T follicular helper cell (primary cell): ENCODE data around the gene PEPD.

Experiments used
- DNase-seq: peaks from one replicate; pipeline ENCODE4 v3.0.0-alpha.2; 2020; ENCODE audit warnings: low read depth

The PEPD gene

DNA sequence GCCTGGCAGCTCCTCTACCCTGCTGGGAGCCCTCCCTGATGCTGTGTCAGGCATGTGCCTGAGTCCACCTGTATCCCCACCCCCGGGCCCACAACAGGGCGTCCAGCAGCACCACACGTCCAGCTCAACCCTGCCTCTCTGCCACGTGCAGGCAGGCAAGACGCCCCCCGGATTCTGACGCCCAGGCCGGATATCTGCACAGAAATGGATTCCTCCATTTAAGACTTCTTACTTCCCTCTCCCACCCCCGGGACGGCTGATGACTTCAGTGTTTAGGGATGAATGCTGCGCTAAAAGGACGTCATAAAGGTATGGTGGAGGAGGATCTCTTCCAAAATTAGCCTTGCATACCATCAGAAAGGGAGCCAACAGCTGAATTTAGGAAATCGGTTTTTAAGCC, 10.2 kb downstream of the PEPD start:
- no peak for DNase-seq

DNA sequence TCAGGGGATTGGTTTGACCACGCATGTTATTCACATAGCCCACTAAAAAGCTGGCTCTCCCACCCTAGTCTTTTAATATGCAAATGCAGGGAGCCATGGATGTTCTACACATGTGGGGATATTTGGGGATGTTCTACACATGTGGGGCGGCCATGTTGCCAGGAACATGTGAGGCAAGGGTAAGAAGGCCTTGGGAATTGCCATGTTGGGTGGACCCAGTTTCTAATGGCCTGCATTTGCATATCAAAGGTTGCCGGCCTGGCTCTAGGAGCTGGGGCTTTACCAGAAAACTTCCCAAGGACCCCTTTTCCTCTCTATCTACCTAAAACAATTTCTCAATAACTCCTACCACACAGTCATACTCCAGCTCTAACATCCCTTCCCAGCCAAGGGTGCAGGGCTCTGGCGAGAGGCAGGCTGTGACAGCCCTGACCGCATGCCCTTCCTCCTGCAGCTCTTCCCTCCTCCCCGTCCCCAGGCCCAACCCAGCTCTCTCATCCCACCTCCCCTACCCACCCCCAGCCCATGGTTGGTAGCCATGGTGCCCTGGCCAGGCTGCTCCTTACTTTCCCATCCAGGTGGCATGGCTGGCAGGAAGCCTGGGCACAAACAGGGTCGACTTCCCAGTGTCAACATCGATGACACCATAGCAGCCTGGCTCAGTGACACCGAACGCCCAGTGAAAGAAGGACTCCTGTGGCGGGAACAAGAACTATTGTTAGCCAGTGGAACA, 11.0 kb downstream of the PEPD start:
- no peak for DNase-seq

DNA sequence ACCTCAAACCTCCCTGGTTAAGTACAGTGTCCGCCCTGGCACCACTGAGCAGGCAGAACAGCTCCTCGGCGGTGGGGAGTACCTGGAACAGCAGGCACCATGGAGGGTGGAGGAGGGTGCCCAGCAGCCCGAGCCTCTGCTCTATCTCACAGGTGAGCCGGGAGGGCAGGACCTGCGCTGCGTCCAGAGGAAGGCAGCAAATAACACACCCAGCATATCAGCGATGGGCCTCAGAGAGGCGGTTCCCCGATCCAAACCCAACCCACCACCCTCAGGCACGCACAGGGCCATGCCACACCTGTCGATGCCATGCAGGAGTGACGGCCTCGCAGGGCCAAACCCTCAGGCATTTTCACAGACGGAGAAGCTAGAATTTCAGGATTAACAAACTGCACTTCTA, 11.8 kb downstream of the PEPD start:
- no peak for DNase-seq

DNA sequence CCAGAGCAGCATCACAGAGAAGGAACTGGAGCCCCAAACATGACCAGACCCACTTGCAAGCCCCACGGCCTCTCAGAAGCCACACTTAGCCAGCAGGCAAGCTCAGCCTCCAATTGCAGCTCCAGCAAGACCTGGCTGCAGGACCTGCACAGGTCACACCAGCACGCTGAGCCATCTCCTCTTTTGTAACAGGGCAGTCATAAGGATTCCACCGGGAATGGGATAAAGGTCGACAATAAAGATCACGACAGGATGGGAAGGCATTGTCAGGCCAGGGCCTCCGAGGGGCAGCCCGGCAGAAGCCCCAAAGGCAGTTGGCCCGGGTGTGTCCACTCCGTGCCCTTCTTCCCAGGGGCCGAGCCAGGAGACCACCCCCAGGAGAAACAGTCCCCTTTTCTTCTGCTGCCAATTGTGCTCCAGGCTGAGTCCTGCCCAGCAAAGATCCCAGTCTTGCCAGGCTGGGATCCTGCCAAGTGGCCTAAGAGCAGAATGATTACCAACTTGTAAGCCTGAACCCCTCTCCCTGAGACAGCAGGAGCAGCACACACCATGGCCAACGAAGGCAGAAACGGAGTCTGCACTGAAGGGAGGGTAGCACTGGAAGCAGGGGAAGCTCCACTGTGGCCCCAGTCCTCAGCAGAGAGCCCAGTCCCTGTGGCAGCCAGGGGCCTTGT, 12.5 kb downstream of the PEPD start:
- DNase-seq, result no peak

DNA sequence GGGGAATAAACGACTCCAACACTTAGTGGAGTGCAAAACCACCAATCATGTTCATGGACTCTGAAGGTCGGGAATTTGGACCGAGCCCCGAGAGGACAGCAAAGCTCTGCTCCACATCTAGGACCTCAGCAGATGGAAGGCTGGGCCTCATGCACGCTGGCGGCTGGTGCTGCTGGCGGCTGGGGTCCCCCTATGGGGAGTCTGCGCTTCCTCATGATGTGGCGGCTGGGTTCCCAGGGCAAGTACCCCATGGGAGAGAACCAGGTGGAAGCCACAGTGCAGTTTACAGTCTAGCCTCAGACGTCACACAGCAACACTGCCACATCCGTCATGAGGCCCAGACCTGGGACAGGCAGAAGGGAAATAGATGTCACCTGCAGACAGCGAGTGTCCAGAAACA, 13.2 kb downstream of the PEPD start:
- no peak for DNase-seq

DNA sequence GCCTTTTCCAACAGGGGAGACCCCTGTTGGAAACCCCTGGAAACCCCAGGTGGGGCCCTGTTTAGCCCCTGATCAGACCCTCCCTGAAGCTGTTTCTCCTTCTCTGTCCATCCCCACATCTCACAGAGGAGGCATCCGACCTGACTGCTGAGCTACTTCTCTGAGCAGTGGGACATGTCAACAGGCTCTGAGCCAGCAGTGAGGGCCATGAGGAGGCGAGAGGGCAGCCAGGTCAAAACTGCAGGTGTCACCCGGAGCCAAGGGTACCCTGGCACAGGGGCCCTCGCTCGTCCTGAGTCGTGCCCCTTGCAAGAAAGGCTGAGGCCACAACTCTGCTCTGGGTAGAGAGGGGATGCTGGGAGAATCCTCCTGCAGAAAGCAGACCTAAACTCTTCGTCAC, 13.6 kb downstream of the PEPD start:
- no peak for DNase-seq

DNA sequence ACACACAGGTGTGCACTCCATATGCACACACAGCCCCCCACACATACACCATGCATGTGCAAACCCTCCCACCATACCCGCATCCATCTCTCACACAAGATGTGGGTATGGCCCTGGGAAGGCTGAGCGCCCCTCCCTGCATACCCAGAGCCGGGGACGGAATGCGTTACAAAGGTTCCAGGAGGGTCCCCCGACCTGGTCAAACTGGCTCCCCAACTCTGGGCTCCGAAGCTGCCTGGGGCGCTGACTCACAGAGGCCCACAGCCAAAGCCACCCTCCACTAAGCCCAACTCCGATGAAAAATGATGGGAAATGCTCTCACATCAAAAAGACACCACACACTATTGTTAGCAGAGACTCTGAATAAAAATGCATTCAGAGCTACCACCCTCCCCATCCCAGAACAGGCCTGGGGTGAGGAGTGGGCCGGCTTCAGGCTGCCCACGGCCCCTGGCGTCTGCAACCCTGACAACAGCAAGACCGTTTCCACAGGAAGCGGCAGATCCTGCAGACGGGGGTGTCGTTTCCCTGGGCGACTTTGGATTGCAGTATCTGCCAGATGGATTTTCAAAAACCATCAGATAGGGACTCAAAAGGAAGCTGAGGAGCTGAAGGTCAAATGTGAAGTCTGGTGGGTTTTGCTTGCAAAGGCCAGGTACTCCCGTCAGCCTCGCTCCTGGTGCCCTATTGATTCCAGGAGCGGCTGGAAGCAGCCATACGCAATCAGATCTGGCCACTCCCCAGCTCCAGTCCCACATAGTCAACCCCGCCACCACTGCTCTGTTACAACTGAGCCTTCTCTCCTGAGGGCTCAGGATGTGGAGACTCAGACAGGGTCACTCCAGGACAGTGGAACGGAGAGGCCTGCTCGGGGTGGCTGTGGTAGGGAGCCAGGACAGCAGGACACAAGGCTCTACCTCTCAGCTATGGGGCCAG, 14.3 kb downstream of the PEPD start:
- DNase-seq, result no peak

DNA sequence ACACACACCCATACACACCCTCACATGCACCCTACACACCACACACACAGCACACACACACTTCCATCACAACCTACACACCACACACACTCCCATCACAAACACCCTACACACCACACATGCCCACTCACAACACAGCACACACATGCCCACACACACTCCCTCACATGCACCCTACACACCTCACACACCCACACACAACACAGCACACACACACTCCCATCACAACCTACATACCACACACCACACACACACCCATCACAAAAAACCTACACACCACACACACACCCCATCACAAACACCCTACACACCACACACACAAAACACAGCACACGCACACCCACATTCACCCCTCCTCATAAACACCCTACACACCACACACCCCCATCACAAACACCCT, 15.1 kb downstream of the PEPD start:
- no peak for DNase-seq

DNA sequence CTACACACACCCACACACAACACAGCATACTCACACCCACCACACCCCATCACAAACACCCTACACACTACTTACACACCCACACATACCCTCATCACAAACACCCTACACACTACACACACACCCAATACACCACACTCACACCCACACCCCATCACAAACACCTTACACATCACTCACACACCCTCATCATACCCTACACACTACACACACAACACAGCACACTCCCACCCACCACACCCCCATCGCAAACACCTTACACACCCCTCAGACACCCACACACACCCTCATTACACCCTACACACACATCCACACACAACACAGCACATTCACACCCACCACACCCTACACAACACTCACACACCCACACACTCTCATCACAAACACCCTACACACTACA, 15.8 kb downstream of the PEPD start:
- DNase-seq, result no peak

DNA sequence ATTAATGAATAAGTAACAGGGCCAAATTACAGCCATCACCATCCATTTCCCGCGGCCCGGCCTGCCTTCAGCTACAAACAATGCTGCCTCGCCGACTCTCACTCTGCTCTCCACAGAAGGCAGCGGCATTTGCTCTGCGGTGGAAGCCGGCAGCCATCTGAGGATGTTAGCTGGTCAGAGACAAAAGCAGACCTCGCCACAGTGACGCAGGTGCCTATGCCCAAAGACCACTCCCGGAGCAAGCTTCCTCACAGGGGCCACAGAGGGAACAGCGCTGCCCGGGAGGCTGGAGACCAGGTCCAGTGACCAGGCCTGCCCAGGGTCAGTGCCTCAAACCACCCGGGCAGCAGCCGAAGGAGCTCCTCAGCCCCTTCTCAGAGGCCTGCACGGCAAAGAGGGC, 16.4 kb downstream of the PEPD start:
- no peak for DNase-seq

DNA sequence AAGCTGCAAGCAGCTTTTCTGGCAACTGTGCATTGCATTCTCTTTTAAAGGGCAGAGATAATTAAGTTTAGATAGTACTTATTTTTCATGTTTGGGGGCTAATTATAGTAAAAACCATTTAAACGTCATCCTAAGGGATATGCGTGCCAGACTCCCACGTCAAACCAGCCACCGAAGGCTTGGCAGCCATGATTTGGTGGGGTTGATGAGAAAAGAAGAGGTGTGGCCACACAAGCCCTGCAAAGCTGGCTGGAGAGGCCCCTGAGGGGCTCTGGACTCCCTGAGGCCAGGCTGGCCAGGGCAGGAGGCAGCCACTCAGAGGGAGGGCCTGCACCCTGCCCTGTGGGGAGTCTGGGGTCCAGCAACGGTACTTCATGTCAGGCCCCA, 17.5 kb downstream of the PEPD start:
- no peak for DNase-seq

DNA sequence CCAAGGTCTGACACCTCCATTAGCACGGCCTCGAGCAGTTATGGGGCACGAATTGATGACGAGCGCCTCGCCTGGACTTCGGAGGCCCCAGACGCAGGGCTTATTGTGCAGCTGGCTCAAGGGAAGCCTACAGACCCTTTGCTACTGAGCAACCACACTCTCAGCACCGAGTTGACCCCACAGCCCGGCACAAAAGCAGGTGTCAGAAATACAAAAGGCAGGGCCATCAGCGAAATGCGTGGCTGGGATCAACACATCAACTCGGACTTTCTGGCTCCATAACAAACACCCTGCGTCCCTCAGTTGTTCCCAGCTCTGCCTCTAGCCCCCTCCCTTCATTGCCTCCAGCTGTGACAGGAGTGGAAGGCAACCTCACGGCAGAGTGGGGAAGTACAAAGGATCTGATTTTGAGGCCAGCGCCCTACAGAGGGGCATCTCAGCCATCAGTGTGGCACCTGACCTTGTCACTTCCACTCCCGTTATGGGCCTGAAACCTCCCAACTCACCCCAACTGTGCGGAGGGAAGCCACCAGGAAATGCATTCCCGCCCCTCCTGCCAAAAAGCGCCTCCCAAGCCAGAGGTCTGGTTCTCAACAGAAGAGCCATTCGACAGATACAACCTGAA, 18.0 kb downstream of the PEPD start:
- DNase-seq, result no peak

DNA sequence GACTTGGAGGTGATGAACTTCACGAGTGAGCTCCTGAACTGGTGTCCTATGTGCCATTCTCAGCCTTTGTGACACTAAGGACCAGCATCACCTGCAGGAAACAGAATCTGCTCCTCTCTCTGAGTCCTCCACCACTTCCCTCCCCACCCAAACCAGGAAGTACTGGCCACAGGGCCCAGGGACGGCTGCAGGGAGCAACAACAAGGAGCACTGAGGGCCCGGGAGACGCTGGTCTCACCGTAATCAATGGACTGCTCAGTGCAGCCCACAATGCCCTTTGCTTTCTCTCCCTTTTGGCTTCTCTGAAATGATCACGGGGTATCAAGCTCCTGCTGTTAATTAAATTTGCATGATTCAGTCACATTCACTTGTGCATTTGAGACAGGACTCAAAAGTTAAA, 18.6 kb downstream of the PEPD start:
- DNase-seq, result no peak

DNA sequence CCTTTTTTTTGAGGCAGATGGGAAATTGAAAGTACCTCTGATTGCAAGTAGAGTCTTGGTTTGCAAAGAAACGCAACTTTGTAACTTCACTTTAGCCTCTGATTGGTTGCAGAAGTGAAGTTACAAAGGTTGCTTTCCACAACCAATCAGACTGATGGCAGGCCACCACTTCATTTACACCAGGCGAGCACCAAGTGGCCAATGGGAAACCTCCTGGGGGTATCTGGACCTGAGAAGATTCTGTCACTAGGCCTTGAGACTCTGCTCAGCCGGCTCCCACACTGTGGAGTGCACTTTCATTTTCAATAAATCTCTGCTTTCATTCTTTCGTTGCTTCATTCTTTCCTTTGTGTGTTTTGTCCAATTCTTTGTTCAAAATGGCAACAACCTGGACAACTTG, 19.1 kb downstream of the PEPD start:
- no peak for DNase-seq

DNA sequence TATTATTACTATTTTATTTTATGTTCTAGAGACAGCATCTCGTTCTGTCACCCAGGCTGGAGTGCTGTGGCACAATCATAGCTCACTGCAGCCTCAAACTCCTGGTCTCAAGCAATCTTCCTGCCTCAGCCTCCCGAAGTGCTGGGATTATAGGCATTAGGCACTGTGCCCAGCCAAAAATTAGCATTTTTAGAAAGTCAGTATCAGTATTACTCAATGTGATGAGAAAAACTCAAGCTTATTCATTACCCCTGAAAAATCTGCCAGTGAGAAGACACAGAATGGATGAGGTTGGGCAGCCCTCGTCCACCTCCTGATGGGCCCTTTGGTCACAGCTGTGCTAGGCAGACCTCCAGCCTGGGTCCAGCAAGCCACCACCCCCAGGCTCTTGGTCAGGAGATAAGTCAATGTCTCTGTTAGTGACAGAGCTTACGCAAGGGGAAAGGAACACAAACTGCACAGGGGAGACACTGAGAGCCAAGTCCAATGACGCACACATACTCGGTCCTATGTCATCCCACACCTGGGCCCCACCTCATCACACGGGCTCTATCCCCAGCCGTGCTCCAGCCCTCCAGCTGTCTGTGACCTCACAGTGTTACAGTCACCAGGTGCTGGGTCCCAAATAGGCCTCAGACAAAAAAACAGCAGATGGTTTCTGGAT, 19.8 kb downstream of the PEPD start:
- DNase-seq, result no peak

DNA sequence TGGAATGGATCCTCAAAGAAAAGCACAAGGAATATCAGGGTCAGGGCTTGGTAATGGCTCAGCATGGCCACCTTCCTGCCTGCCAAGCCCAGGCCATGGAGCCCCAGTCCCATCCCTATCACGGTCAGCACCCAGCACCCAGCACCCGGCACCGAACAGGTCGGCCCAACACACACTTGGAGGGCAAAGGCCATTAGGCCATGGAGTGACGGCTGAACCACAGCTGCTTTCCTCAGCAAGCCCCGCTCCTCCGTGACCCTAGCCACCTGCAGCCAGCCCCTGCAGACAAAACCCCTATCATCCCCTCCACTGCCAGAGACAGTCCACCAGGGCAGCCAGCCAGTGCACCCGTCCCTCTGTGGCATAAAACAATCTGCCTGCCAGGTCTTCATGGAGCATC, 20.6 kb downstream of the PEPD start:
- DNase-seq, result no peak

DNA sequence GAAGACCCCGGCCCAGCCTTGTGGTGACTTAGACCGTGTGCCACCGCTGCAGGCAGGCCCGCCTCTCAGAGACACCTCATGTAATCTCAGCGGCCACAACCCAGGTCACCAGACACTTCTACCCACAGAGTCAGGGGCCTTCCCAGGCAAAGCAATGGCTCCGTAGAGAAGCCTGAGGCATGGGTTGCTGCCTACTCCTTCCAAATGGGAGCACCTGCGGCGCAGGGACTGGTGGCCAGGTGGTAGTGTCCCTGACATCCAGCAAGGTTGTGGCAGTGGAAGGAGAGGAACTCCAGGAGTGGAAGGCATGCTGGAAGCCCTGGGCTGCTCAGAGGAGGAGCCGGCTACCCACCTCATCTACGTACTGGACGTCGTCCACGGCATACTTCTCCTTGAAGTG, 21.0 kb downstream of the PEPD start:
- DNase-seq, result no peak

DNA sequence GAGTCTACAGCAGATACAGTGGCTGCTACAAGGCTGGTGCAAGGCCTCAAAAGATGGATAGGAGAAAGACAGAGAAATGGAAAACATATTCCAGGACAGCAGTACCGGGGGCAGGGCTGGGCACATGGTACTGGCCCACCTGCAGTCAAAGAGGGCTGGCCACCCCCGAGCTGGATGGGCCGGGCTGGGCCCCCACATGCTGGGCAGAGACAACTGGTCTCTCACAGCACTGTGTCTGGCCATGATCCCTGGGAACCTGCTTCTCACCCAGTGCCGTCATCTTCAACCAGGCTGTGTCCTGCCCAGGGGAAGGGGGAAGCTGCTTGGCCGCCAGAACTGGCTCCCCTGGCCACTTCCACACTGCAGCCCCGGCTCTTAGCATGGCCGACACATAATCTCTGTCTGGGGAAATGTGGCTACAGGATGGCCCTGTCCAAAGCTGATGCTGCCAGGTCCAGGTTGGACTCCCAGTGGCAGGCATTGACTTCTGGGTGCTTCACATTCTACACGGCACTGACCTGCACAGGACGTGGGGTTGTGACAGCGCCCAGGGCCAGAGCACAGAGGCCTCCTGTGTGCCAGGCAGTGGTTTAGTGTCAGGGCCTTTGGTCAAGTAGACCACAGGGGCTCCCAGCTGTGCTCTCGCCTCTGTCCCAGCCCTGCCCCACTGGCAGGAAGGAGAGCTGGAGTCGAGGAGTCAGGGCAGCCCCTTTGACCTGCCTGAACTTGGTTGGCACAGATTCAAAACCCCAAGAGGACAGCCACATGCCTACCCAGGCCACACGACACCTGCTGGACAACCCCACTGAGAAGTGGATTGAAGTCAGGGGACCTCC, 21.7 kb downstream of the PEPD start:
- no peak for DNase-seq

DNA sequence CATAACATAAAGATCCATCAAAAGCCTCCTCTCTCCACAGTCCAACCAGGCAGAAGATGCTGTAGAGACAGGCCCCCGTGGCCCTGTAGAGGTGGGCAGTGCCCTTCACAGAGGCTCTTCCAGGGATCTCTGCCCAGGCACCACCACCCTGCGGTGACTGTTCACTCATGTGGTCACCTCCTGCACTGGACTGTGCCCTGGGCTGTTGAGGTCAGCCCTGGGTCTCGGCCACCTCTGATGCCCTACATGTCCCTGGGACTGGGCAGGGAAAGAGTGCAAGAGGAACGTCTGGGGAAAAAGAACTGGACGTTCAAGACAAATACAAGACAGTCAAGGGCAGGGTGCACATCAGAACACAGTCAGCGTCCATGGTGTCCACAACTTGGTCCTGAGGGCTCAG, 22.3 kb downstream of the PEPD start:
- no peak for DNase-seq

DNA sequence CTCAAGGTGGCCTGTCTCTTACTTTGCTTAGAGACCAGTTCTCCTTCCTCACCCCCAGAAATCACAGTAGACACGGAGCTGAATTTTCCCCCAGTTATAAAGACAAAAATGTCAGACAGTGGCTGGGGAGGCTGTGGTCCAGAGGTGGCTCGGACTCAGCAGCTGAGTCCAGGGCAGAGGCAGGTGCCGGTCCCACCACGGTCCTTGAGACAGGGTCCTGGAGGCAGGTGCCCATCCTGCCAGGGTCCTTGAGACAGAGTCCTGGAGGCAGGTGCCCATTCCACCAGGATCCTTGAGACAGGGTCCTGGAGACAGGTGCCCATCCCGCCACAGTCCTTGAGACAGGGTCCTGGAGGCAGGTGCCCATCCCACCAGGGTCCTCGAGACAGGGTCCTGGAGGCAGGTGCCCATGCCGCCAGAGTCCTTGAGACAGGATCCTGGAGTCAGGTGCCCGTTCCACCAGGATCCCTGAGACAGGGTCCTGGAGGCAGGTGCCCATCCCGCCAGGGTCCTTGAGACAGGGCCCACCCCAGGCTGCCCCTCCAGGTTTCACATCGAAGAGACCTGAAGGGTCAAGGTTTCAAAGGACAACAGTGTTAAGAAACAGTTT, 23.1 kb downstream of the PEPD start:
- no peak for DNase-seq

DNA sequence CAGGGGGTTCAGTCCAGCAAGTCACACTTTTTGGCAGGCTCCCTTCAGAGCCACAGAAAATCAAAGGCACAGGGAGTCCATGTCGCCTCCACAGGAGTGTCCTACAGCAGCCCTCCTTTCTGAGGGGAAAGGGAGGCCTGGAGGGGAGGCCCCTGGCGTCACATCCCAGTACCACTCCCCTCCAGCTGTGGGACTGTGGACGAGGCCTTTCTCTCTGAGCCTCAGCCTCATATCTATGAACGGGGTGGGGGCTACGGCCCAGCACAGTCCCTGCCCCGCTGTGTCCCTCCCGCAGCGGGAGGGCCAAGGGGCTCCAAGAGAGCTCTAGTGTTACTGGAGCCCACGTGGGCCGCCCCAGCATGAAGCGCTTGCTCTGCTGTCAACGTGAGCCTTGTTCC, 23.8 kb downstream of the PEPD start:
- DNase-seq, result no peak
